ENCODE measurements around the gene LEP.
"Not testable (repeated sequence)": the region's sequence is repeated elsewhere in the genome, so short reads cannot be mapped to it uniquely, and the experiment has no call there.

The LEP gene

GRCh38 chr7:128210590-128211570 is 30.2 kb upstream of the LEP start:
- DNase-seq (ENCODE audit: insufficient read length, low spot score) = no peak
- no peak for FAIRE-seq

GRCh38 chr7:128211626-128212025 is 29.5 kb upstream of the LEP start:
- FAIRE-seq (no peak), DNase-seq (ENCODE audit: insufficient read length, low spot score) (no peak)

- DNase-seq (ENCODE audit: insufficient read length, low spot score) = no peak
- FAIRE-seq = no peak
These were observed 26.6 kb upstream of the LEP start for GRCh38 chr7:128214463-128214862.

GRCh38 chr7:128215281-128215680 is 25.8 kb upstream of the LEP start:
- no peak for DNase-seq (ENCODE audit: insufficient read length, low spot score)
- FAIRE-seq = no peak

DNA sequence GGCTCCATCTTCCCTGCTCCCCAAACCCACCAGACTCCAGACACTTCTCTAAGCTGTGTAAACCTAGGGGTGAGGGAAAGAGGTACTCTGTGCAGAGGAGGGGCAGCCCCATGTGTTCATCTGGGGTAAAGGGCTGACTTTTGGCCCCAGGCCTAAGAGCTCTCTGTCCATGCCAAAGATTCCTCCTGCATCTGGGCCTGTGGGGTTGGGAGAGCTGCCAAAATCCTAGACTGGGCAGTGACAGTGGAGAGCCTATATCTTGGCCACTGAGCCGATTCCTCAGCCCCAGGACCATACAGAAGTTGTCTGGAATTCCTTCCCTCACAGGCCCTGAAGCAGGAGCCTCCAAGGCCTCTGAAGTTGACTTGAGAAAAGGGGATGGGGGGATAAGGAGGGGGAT is 25.3 kb upstream of the LEP start:
- DNase-seq (ENCODE audit: insufficient read length, low spot score) (peak; percentile 19), FAIRE-seq (no peak)

- DNase-seq (ENCODE audit: insufficient read length, low spot score) (no peak), FAIRE-seq (no peak)
These were observed 23.9 kb upstream of the LEP start for GRCh38 chr7:128217030-128217805.

DNA sequence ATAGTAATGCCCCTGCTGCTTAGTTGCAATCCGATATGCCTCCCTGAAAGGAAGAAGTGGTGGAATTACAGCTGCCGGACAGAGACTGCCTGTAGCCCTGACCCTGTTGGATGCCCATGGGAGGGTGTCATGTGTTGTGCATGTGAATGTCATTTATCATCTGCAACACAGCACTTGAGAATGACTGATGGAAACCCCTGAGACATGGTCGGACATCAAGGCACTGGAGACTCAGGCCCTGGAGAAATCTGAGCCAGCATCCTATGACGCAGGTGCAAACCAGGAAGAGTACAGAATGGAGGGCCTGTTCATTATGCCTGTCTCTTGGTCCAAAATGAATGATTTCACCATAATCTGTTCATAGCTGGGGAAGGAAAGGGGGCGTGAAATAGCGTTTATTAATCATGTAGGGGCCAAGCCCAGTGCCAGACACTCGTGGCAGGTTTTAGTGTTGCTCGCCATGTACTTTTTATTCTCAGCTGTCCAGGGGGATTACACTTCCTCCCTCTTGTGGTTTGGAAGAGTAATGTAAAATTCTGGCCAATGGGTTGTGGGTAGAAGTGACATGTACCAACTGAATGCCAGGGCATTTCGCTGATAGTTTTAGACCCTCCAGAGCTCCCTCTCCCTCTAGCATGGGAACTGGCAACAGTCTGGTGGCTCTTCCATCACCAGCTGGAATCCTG is 23.0 kb upstream of the LEP start:
- no peak for FAIRE-seq
- no peak for DNase-seq (ENCODE audit: insufficient read length, low spot score)

- no peak for DNase-seq (ENCODE audit: insufficient read length, low spot score)
These were observed 21.4 kb upstream of the LEP start for GRCh38 chr7:128219636-128220035.

GRCh38 chr7:128221929-128222403 is 19.1 kb upstream of the LEP start:
- DNase-seq (ENCODE audit: insufficient read length, low spot score) (peak; percentile 15), FAIRE-seq (no peak)

More at GRCh38 chr7:128219636-128220035, 21.4 kb upstream of the LEP start:
- no peak for FAIRE-seq

DNA sequence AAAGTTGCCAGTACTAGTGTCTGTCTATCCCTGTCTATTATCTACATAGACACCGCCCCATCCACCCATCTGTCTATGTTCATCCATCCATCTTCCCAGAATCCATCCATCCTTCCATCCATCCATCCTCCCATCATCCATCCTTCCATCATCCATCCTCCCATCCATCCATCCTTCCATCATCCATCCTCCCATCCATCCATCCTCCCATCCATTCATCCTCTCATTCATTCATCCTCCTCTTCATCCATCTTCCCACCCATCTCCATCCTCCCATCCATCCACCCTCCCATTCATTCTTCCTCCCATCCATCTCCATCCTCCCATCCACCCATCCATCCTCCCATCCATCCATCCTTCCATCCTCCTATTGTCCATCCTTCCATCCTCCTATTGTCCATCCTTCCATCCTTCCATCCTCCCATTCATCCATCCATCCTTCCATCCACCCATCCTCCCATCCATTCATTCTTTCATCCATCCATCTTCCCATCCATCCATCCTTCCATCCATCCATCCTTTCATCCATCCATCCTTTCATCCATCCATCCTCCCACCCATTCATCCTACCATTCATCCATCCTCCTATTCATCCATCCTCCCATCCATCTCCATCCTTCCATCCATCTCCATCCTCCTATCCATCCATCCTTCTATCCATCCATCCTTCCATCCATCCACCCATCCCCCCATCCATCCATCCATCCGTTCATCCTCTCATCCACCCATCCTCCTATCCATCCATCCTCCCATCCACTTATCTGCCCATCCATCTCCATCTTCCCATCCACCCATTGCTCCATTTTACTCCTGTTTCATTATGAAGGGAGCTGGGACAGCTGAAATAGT is 14.7 kb upstream of the LEP start:
- DNase-seq (ENCODE audit: insufficient read length, low spot score) (no peak), FAIRE-seq (no peak)

DNA sequence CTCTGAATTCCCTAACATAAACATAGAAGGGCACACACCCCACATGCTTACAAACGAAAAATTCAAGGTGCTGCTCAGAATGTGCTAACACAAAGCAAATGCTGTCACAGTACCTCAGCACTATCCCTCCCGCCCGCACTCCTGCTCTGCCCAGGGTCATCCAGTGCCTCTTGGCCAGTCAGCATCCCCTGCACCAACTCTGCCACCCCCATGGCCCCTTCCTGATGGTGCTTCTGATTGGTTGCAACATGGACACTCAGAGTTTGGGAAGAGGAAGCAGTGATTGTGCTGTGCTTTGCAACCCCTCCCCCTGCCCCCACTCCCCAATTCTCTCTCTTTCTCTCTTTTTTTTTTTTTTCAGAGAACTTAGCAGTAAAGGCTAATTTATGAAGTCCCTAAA is 13.8 kb upstream of the LEP start:
- DNase-seq (ENCODE audit: insufficient read length, low spot score) = no peak
- FAIRE-seq = no peak

GRCh38 chr7:128231021-128231420 is 10.1 kb upstream of the LEP start:
- no peak for DNase-seq (ENCODE audit: insufficient read length, low spot score)
- no peak for FAIRE-seq

DNA sequence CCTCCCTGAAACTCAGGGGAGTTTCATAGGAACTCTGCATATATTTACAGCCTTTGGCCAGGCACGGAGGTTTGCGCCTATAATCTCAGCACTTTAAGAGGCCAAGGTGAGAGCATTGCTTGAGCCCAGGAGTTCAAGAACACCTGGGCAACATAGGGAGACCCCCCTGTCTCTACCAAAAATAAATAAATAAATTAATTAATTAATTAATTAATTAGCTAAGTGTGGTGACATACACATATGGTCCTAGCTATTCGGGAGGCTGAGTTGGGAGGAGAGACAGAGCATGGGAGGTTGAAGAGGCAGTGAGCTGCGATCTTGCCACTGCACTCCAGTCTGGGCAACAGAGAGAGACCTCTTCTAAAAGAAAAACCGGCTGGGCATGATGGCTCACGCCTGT is 9.4 kb upstream of the LEP start:
- DNase-seq (ENCODE audit: insufficient read length, low spot score) = no peak
- no peak for FAIRE-seq

GRCh38 chr7:128233471-128233870 is 7.6 kb upstream of the LEP start:
- DNase-seq (ENCODE audit: insufficient read length, low spot score) (no peak), FAIRE-seq (no peak)

DNA sequence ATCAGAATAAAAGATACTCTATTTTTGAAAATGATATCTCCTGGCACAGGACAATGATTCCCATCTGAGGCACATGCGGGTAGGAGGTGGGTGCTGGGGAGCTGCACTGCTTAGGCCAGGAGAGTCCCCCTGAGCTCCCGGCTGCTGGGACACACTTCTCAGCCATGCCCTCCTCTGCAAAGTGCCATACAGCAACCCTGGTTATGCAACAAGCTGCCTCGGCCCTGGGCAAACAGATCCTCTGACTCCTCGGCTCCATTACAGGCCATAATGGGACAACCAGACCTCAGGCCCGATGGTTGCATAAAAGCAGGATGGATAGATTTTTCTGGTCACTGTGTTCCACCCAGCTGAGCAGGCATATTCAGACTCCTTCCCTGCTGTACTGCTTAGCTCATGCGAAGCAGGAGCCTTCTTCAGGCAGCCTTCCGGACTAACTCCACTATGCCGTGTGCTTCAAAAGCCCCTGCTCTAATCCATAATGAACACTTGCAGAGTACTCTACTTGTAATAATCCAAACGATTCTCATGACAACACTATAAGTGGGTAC is 6.5 kb upstream of the LEP start:
- no peak for FAIRE-seq
- no peak for DNase-seq (ENCODE audit: insufficient read length, low spot score)

DNA sequence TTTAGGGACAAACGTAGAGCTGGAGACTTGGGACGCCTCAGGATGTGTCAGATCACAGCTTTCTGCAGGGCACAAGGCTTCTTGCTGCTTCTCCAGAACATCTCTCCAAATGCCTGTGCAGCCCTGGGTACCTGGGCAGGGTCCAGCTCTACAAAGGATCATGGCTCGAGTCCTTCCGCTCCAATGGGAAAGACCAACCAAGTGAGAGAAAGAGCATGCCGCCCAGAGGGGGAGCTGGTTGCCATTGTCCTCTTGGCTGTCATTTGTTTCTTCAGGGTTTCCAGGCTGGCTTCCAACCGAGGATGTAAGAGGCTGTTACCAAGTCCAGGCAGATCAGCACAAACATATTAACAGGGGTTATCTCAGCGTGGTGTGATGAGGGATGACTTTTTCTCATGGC is 5.6 kb upstream of the LEP start:
- FAIRE-seq (no peak), DNase-seq (ENCODE audit: insufficient read length, low spot score) (no peak)

GRCh38 chr7:128236924-128237586 is 4.0 kb upstream of the LEP start:
- FAIRE-seq = no peak

DNA sequence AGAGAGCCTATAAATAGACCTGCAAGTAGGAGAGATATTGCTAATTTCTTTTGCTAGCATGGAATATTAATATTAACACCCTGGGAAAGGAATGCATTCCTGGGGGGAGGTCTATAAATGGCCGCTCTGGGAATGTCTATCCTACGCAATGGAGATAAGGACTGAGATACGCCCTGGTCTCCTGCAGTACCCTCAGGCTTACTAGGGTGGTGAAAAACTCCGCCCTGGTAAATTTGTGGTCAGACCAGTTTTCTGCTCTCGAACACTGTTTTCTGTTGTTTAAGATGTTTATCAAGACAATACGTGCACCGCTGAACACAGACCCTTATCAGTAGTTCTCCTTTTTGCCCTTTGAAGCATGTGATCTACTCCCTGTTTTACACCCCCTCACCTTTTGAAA is 1.9 kb upstream of the LEP start:
- not testable (repeated sequence) for FAIRE-seq; DNase-seq (ENCODE audit: insufficient read length, low spot score)

More at GRCh38 chr7:128236924-128237586, 4.0 kb upstream of the LEP start:
- DNase-seq (ENCODE audit: insufficient read length, low spot score) = no peak

GRCh38 chr7:128242661-128243060 is 1.6 kb downstream of the LEP start:
- FAIRE-seq (no peak), DNase-seq (ENCODE audit: insufficient read length, low spot score) (no peak)

All from HTR-8/SVneo (cell line).